ENCODE results near the gene OOSP3.

DNA sequence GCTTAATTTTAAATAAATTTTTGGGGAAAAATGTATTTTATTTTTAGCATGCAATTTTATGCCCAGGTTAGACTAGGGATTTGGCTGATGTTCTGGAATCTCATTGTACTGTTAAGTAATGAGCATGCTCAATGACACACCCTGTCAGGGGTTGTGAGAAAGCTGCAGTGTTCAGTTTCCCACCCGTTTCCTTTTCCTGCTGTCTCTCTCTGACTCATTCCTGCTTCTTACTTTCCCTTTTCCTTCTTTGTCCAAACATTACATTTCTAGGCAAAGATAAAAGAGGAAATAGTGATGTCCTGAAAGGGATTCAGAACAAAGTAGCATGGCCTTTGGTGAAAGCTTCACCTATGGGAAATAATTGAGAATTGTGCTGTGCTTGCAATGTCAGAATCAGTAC is 22.7 kb downstream of the OOSP3 start:
- TF ChIP-seq POLR2AphosphoS5 (IDR thresholded peaks at IDR 0.05; ENCODE audit: low read depth, low read length) = no peak
- TF ChIP-seq TAF1 (IDR thresholded peaks at IDR 0.05; ENCODE audit: borderline replicate concordance, insufficient read depth, low read length) = no peak
- TF ChIP-seq, protein P1, sequence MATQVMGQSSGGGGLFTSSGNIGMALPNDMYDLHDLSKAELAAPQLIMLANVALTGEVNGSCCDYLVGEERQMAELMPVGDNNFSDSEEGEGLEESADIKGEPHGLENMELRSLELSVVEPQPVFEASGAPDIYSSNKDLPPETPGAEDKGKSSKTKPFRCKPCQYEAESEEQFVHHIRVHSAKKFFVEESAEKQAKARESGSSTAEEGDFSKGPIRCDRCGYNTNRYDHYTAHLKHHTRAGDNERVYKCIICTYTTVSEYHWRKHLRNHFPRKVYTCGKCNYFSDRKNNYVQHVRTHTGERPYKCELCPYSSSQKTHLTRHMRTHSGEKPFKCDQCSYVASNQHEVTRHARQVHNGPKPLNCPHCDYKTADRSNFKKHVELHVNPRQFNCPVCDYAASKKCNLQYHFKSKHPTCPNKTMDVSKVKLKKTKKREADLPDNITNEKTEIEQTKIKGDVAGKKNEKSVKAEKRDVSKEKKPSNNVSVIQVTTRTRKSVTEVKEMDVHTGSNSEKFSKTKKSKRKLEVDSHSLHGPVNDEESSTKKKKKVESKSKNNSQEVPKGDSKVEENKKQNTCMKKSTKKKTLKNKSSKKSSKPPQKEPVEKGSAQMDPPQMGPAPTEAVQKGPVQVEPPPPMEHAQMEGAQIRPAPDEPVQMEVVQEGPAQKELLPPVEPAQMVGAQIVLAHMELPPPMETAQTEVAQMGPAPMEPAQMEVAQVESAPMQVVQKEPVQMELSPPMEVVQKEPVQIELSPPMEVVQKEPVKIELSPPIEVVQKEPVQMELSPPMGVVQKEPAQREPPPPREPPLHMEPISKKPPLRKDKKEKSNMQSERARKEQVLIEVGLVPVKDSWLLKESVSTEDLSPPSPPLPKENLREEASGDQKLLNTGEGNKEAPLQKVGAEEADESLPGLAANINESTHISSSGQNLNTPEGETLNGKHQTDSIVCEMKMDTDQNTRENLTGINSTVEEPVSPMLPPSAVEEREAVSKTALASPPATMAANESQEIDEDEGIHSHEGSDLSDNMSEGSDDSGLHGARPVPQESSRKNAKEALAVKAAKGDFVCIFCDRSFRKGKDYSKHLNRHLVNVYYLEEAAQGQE (IDR thresholded peaks at IDR 0.05; ENCODE audit: insufficient read depth in 1 of 2, low read depth in 2 of 2, low read length in 2 of 2) = no peak
- no peak for TF ChIP-seq FOXP2 (optimal IDR thresholded peaks at IDR 0.05; ENCODE audit: borderline replicate concordance, extremely low read depth, extremely low read length, insufficient read depth)
- TF ChIP-seq SIN3A (IDR thresholded peaks at IDR 0.05; ENCODE audit: borderline replicate concordance, insufficient read depth, low read length) = no peak
